Prostate gland (tissue), 2 donors: ENCODE results near the gene SNX19. TPM values are rescaled to one million over a fixed set of nuclear protein-coding genes. Genes with fewer than 3 reads are reported as not detected.

Experiments
- DNase-seq: peaks from one replicate; pipeline ENCODE4 v3.0.0-alpha.2; 2019; ENCODE audit warnings: low spot score
- H3K27ac ChIP-seq, 2 donors: fragments of 200-600 bp; sonication (generic); 2 replicates each; pipeline ENCODE4 v1.5.1; 2017 to 2019
- H3K27me3 ChIP-seq: fragments of 200-600 bp; sonication (generic); replicated peaks from 2 replicates; pipeline ENCODE4 v1.5.1; 2019; ENCODE audit not compliant: insufficient read depth
- H3K36me3 ChIP-seq, 2 donors: fragments of 200-600 bp; sonication (generic); 1 replicate in 1 of 2; 2 replicates in 1 of 2; pipeline versions ENCODE4 v1.5.1 to v1.8.1; 2017 to 2019
- H3K4me1 ChIP-seq: fragments of 200-600 bp; sonication (generic); replicated peaks from 2 replicates; pipeline ENCODE4 v1.5.1; 2019
- H3K4me3 ChIP-seq, 2 donors: fragments of 200-600 bp; sonication (generic); 2 replicates each; pipeline ENCODE4 v1.5.1; 2017 to 2019
- H3K9me3 ChIP-seq: fragments of 200-600 bp; sonication (generic); 2 replicates; pipeline ENCODE4 v1.5.1; 2017
- CTCF ChIP-seq, 4 experiments: fragments of 200-600 bp in 2 of 4; fragments of 450-650 bp in 2 of 4; sonication (generic) in 2 of 4; IDR thresholded peaks; 1 replicate in 3 of 4; 2 replicates in 1 of 4; pipeline ENCODE4 v1.5.1; 2016 to 2019; ENCODE audit warnings: antibody characterized with exemption in 4 of 4, mild to moderate bottlenecking in 2 of 4, moderate library complexity in 2 of 4
- POLR2A ChIP-seq: fragments of 450-650 bp; IDR thresholded peaks from one replicate; pipeline ENCODE4 v1.6.1; 2016; ENCODE audit warnings: antibody characterized with exemption, mild to moderate bottlenecking
- POLR2AphosphoS5 ChIP-seq: sonication (generic); formaldehyde crosslinking; IDR thresholded peaks from one replicate; pipeline ENCODE4 v1.6.1; 2017; ENCODE audit warnings: antibody characterized with exemption
- WGBS: methylation state at CpG from one replicate; pipeline ENCODE4 v1.1.5; 2018; 5-methylcytosine and 5-hydroxymethylcytosine counted together
- intact Hi-C: fragments of 100-400 bp; cut with DNase I; formaldehyde crosslinking; loops from one replicate; pipeline ENCODE4 v1.14.2; 2022
- total RNA-seq, 2 donors: library from RNA; depleted of rRNA; stranded (reverse); fragments of >200 nt; gene quantifications; one replicate each; pipeline ENCODE4 v1.1.0, GENCODE V29; 2016

Gene SNX19
- total RNA-seq, 2 donors from 2014 or later, result 87.7 to 115 TPM

- Histone ChIP-seq H3K36me3 (no peaks in the 10 kb centered on the region), H3K27me3 (no peaks in the 10 kb centered on the region), H3K9me3 (no peaks in the 10 kb centered on the region), H3K4me1 (no peaks in the 10 kb centered on the region), H3K27ac (no peak overlapping the region), H3K4me3 (no peak overlapping the region)
- 93% methylated on average over 2 of the region's 2 CpGs for whole genome bisulfite sequencing
- DNase-seq, result no peak
- no peak for TF ChIP-seq CTCF (IDR thresholded peaks at IDR 0.05)
- no peak for TF ChIP-seq POLR2A
- TF ChIP-seq POLR2AphosphoS5, result no peak
- intact Hi-C loops, result no loop called here
Measured at GRCh38 chr11:130913268-130913667, 3.0 kb downstream of the SNX19 start.

GRCh38 chr11:130912552-130912951 lies 3.7 kb downstream of the SNX19 start:
- DNase-seq, result no peak
- no peak overlapping the region for H3K27ac ChIP-seq
- no peaks in the 10 kb centered on the region for H3K27me3 ChIP-seq
- TF ChIP-seq POLR2A (no peak), POLR2AphosphoS5 (no peak), CTCF (IDR thresholded peaks at IDR 0.05) (no peak)
- intact Hi-C loops, result no loop called here
- no peaks in the 10 kb centered on the region for H3K4me1 ChIP-seq
- H3K4me3 ChIP-seq, result no peak overlapping the region
- WGBS, result 93% methylated on average over 6 of the region's 6 CpGs
- H3K9me3 ChIP-seq, result no peaks in the 10 kb centered on the region
- no peaks in the 10 kb centered on the region for H3K36me3 ChIP-seq

- WGBS, result 82% methylated on average over 11 of the region's 11 CpGs
- Histone ChIP-seq H3K4me1 (no peaks in the 10 kb centered on the region), H3K36me3 (peaks cover 0 to under 1% of the 10 kb centered on the region in 2 donors)
Measured at GRCh38 chr11:130911306-130911705, 5.0 kb downstream of the SNX19 start.

GRCh38 chr11:130909650-130910049 lies 6.6 kb downstream of the SNX19 start:
- intact Hi-C loops, result no loop called here
- no peaks in the 10 kb centered on the region for H3K9me3 ChIP-seq
- H3K27me3 ChIP-seq, result no peaks in the 10 kb centered on the region
- H3K4me3 ChIP-seq, result no peak overlapping the region
- H3K4me1 ChIP-seq, result no peaks in the 10 kb centered on the region
- TF ChIP-seq CTCF (IDR thresholded peaks at IDR 0.05) (no peak), POLR2AphosphoS5 (no peak)
- no peak overlapping the region for H3K27ac ChIP-seq
- H3K36me3 ChIP-seq, result peaks cover 0 to 15% of the 10 kb centered on the region in 2 donors
- DNase-seq, result no peak
- 61% methylated on average over 1 of the region's 1 CpG for WGBS

More at GRCh38 chr11:130911306-130911705, 5.0 kb downstream of the SNX19 start:
- TF ChIP-seq POLR2A, result no peak
- no peak for TF ChIP-seq CTCF (IDR thresholded peaks at IDR 0.05)
- TF ChIP-seq POLR2AphosphoS5, result no peak
- Histone ChIP-seq H3K27ac (no peak overlapping the region), H3K4me3 (no peak overlapping the region), H3K9me3 (no peaks in the 10 kb centered on the region), H3K27me3 (no peaks in the 10 kb centered on the region)
- DNase-seq, result no peak
- intact Hi-C loops, result no loop called here

GRCh38 chr11:130908770-130909625 lies 7.3 kb downstream of the SNX19 start:
- H3K9me3 ChIP-seq, result no peaks in the 10 kb centered on the region
- WGBS, result 74% methylated on average over 4 of the region's 4 CpGs
- no peaks in the 10 kb centered on the region for H3K4me1 ChIP-seq
- H3K27me3 ChIP-seq, result no peaks in the 10 kb centered on the region
- H3K36me3 ChIP-seq, result peaks cover 0 to 15% of the 10 kb centered on the region in 2 donors
- H3K4me3 ChIP-seq, result no peak overlapping the region
- intact Hi-C loops, result no loop called here
- DNase-seq, result no peak
- H3K27ac ChIP-seq, result no peak overlapping the region
- TF ChIP-seq POLR2AphosphoS5 (no peak), CTCF (IDR thresholded peaks at IDR 0.05) (no peak), POLR2A (no peak)
